Measurements from ENCODE around the gene MRNIP. TPM values are rescaled to one million over a fixed set of nuclear protein-coding genes. Genes with fewer than 3 reads are reported as not detected.

Gene MRNIP
- total and polyA plus RNA-seq, 2 of the 8 experiments (the other 6 are each of a cell fraction or from before 2014, with no cell fraction given), result 29.6 TPM

- no peak for TF ChIP-seq TCF12 (IDR thresholded peaks at IDR 0.05; ENCODE audit: low read depth, low read length)
- no peak for TF ChIP-seq GABPA (IDR thresholded peaks at IDR 0.05; ENCODE audit: borderline replicate concordance, insufficient read depth, low read length)
- no peak for TF ChIP-seq GTF2F1 (IDR thresholded peaks at IDR 0.05; ENCODE audit: borderline replicate concordance, low read depth, low read length)
- TF ChIP-seq TAF7 (optimal IDR thresholded peaks at IDR 0.05; ENCODE audit: borderline replicate concordance, low read depth, low read length), result no peak
- TF ChIP-seq JUN (IDR thresholded peaks at IDR 0.05; ENCODE audit: low read depth, low read length), result no peak
- no peak for TF ChIP-seq PHF8 (conservative IDR thresholded peaks at IDR 0.05; ENCODE audit: low read depth, low read length)
- no peak for TF ChIP-seq YY1 (IDR thresholded peaks at IDR 0.05; ENCODE audit: low read depth, low read length)
Measured at GRCh38 chr5:179860301-179860700, 1.7 kb upstream of the MRNIP start (continued).

Measured in H1 (cell line).